Skeletal muscle cell (primary cell): Measurements from ENCODE around the gene GTF2F2.
A peak's percentile ranks its signal among the peaks of the same experiment; 100 is the strongest.

ENCODE experiments used
- DNase-seq: peaks from one replicate; pipeline ENCODE4 v3.0.0-alpha.2; 2010; ENCODE audit warnings: low read depth
- H3K4me3 ChIP-seq: 2 replicates; pipeline ENCODE4 v1.5.1; 2011; ENCODE audit warnings: low read depth, mild to moderate bottlenecking, control low read depth, low read length, moderate library complexity

The GTF2F2 gene

DNA sequence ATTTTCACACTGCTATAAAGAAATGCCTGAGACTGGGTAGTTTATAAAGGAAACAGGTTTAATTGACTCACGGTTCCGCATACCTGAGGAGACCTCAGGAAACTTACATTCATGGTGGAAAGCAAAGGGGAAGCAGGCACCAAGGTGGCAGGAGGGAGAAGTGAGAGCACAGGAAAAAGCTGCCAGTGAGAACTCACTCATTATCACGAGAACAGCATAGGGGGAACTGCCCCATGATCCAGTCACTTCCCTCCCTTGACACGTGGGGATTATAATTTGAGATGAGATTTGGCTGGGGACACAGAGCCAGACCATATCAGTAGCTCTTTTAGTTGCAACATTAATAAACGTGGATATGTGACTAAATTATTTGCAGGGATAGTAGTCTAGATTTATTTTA is 84.8 kb downstream of the GTF2F2 start:
- DNase-seq: no peak
- no peak overlapping the region for H3K4me3 ChIP-seq

DNA sequence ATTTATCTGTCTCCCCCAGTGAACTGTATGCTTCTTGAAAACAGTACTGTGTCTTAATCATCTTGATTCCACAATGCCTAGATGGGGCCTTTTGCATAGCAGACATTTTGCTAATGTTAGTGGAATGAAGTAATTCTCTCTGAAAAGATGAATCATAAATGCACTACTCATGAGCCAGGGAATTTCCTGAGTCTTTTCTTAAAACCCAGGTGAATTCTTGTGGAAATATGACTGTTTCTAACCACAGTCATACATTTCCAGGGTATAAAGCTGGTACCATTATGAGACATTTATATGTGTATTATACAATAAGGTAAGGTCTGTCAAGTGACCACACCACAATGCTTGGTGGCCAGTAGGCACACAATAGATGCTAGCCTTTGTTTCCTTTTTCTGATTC is 86.0 kb downstream of the GTF2F2 start:
- DNase-seq: peak; percentile 71
- H3K4me3 ChIP-seq: no peak overlapping the region

DNA sequence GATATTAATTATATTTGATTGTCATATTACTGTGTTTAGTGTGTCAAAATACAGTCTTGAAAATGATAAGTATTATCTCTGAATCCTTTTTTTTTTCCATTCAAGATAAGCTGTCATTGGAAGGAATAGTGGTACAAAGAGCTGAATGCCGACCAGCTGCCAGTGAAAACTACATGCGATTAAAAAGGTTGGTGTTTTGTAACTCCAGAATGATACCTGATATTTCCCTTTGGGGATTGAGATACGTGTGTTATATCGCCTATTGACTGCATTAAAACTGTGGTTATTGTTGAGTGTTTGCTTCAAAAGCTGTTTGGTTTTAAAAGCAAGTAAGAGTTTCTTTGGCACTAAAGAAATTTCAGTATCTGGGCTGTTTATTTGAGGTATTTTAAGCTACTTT is 87.0 kb downstream of the GTF2F2 start:
- DNase-seq: no peak
- no peak overlapping the region for H3K4me3 ChIP-seq

DNA sequence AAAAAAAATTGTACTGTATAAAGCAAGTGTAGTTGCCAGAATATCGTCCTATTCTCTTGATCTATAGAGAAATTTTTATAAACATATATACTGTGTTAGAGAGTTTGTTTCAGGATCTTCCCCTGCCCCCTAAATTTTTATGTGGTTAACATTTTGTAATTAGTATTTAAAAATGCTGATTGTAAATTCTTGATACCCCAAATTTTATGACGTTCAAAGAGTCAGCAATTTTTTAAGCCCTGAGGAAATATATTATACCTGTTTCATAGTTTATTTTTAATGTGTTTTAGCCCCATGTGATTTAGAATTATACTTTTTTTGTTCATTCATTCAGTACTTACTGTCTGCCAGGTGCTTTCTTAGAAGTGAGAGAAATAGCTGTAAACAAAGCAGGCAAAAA is 87.8 kb downstream of the GTF2F2 start:
- H3K4me3 ChIP-seq: no peak overlapping the region
- DNase-seq: no peak

DNA sequence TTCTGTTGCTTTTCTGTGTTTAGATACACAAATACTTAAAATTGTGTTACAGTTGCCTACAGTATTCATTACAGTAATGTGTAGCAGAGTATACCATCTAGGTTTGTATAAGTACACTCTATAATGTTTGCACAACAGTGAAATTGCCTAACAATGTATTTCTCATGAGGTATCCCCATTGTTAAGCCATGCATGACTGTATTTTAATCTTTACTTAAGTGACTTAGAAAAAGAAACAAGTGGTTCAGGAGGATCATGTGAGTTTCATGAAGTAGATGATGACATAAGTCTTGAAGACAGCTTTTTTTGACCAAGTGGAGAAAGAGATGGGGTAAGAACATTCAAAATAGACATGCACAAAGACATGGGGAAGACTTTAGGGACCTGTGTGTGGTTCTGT is 88.9 kb downstream of the GTF2F2 start:
- DNase-seq: no peak
- H3K4me3 ChIP-seq: no peak overlapping the region

DNA sequence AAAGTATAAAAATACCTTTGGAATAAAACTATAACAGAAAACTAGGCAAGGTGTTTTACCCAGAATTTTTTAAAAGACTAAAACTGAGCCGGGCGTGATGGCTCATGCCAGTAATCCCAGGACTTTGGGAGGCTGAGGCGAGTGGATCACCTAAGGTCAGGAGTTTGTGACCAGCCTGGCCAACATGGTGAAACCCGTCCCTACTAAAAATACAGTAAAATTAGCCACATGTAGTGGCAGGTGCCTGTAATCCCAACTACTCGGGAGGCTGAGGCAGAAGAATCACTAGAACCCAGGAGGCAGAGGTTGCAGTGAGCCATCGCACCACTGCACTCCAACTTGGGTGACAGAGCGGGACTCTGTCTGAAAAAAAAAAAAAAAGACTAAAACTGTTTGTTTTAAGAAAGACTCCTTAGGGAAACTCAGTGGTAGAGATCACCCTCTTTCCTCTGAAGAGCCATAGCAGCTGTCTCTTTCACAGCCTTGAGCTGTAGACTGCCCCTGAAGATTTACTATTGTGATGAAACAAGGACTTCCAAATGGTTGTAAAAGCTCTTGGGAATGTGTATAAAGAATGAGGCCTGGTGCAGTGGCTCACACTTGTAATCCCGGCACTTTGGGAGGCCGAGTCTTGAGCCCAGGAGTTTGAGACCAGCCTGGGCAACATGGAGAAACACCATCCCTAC is 95.2 kb downstream of the GTF2F2 start:
- no peak overlapping the region for H3K4me3 ChIP-seq
- DNase-seq: no peak

DNA sequence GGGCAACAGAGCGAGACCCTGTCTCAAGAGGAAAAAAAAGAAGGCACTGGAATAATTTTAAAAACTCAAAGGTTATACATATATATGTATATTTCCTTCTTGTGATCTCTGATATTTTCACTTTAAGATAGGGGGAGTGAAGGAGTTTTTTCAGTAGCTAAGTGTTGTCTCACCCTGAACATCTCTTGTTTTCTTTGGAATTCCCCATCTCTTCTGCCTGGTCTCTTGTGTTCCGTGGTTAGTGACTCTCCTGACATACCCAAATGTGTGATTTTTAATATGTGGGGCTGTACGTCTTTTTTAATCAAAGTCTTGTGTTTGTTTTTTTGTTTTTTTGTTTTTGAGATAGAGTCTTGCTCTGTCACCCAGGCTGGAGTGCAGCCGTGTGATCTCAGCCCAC is 95.9 kb downstream of the GTF2F2 start:
- DNase-seq: no peak
- no peak overlapping the region for H3K4me3 ChIP-seq

DNA sequence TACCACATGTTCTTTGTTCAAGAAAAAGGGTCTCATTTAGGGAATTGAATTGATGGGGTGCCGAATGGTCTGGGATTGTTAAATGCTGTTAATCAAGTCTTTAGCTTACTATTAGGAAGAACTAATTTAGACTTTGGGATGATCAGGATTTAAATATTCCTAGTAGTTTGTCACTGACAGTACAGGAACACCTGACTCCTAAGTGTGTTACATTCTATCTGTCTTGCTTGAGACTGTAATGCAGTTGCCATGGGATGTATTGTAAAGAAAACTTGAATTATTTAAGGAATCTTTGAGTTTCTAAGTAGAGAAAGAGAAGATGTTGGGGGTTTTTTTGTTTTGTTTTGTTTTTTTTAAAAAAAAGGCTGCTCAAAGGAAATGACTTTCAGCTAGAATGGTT is 98.4 kb downstream of the GTF2F2 start:
- no peak overlapping the region for H3K4me3 ChIP-seq

DNA sequence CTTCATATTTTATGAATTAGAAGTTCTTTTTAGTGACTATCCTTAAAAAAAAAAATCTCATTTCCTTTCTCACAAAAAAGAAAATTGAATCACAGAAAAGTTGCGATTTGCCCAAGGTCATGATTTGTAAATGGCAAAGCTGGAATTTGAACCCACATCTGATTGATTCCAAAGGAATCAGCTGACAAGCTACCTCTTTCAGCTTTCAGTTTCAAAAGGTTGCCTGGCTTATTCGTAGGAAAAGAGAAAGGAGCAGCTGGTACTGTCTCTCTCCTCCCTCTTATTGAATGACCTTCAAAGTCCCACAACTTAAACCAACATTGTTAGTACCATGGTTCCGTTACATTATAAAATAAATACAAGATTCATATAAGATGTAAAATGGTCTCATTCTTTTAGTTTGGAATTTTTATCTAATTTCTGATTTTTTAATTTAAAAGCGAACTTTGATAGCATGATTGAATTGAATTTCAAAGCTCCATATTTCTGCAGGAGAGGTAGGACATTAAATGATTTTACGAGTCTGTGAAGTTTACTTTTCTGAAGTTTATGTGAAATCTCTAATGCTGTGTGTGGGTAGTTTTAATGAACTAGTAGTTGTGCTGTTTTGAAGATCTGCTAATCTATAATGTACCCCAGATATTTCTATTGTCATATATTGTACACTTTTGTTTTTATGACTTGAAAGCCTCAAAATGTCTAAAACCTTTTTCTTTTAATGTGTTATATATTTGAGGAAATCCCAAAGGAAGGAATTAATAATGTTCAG is 99.0 kb downstream of the GTF2F2 start:
- H3K4me3 ChIP-seq: no peak overlapping the region
- no peak for DNase-seq

More for the DNA sequence above, 98.4 kb downstream of the GTF2F2 start:
- DNase-seq: no peak

DNA sequence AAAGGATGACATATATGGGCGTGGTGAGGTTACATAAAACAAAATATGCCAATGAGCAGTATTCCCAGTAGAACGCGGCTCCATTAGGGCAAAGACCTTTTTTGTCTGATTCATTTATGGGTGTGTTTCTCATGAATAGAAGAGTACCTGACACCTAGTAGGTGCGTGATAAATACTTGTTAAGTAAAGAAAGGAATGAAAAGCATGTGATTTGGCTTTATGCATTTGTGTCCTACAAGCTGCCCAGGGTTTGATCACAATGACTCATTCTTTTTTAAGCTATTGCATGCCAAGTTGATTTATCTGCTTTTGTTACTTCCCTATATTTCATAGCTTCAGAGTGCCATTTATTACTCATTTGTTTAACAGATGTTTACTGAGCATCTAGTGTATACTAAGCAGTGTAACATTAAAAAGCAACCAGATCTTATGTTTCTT is 99.6 kb downstream of the GTF2F2 start:
- H3K4me3 ChIP-seq: no peak overlapping the region
- DNase-seq: no peak

DNA sequence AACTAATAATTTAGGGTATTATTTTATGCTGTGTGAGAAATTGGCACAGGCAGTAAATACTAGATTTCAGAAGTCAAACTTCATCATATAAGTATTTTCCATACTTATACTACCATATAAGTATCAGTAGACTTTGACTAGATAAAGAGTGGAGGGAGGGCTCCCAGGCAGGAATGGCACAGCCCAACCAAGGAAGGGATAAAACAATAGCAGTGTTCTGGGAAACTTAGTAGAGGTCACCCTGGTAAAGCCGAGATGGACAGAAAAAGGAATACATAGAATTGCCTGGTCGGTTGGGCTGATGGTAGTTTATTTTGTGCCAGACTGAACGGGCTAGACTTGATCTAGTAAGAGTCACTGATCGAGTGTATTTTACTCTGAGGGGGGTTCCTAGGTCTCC is 100.1 kb downstream of the GTF2F2 start:
- H3K4me3 ChIP-seq: no peak overlapping the region
- DNase-seq: no peak

DNA sequence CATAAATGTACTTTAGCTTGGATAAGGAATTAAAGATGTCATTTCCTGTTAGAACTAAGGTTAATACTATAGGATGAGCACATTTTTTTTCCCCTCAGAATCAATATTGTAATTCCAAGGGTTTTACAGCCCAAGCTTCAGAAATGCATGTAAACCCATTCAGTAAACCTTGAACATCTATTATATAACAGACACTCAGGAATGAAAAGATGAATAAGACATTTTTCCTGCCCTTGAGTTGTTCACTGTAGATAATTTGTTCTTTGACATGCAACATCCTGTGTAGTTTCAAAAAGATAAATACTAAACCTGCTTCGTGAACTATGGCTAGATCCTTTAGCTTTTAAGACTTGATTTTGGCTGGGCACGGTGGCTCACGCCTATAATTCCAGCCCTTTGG is 102.2 kb downstream of the GTF2F2 start:
- H3K4me3 ChIP-seq: no peak overlapping the region
- DNase-seq: no peak

DNA sequence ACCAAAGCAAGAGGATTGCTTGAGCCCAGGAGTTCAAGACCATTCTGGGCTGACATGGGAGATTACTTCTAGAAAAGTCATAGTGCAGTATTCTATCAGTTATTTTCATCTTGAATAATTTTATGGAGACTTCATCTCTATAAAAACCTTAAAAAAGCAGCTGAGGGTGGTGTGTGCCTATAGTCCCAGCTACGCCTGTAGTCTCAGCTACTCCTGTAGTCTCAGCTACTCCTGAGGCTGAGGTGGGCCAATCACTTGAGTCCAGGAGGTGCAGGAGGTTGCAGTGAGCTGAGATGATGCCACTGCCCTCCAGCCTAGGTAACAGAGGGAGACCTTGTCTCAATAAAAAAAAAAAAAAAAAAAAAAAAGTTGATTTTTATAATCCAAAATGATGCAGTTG is 102.6 kb downstream of the GTF2F2 start:
- no peak overlapping the region for H3K4me3 ChIP-seq
- no peak for DNase-seq

DNA sequence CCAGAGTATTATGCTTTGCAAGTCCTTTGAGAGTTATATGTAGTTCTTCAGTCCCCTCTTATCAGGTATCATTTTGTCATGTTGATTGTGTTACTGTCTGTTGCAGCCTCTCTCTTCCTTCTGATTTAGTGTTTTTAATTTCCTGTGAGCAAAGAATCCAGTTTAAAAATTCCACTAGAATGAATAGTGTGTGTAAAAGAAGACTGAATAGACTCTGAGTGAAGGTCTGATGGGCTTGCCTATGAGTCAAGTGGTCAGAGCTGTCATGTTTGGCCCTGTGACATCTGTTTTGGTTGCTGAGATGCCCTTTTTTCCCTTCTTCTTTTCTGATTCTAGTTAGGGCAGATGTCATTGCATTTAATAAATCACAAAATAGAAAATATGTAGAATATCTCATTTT is 103.9 kb downstream of the GTF2F2 start:
- no peak overlapping the region for H3K4me3 ChIP-seq
- no peak for DNase-seq

DNA sequence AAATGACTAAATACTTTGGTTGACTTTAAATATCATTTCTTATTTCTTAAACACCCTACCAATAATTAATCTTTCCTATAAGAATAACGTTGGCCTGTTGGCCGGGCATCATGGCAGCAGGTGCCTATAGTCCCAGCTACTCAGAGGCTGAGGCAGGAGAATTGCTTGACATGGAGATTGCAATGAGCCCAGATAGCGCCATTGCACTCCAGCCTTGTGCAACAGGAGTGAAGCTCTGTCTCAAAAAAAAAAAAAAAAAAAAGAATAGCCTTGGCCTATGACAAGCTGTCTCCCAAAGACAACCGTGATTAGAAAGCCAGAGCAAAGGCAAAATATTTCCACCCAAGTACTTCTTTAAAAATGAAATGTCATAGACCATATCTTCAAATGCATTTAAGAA is 105.1 kb downstream of the GTF2F2 start:
- no peak for DNase-seq
- H3K4me3 ChIP-seq: no peak overlapping the region

DNA sequence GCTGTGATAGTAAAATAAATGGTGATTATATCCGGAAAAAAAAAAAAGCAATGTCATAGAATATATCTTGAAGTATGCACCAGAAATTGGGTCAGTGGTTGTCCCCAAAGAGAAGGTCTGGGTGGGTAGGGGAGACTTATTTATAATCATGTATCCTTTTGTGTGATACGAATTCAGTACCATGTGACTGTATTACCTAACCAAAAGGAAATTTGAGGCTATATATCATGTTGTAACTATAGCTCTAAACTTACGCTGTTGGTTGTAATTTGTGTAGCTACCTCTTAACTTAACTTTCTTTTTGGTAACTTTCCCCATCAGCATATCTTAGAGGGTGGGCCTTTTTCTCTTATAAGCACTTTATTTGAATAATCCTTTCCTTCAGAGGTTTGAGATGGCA is 105.7 kb downstream of the GTF2F2 start:
- DNase-seq: no peak
- no peak overlapping the region for H3K4me3 ChIP-seq

DNA sequence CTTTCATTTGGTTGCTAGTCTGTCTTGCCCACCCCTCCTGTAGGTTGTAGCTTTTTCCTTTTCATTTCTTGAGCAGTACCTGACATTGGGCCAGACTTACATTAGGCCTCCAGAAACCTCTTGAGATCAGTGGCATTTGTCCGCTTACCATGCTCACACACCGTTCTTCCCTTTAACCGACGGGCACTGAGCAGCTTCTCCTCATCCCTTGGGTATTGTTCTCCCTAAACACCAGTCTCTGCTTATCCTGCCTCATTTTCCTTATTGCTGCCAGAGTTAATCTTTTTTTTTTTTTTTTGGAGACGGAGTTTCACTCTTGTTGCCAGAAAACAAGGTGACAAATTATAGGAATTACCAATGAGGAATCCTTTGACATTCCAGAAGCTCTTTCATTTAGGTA is 107.7 kb downstream of the GTF2F2 start:
- no peak overlapping the region for H3K4me3 ChIP-seq
- no peak for DNase-seq

DNA sequence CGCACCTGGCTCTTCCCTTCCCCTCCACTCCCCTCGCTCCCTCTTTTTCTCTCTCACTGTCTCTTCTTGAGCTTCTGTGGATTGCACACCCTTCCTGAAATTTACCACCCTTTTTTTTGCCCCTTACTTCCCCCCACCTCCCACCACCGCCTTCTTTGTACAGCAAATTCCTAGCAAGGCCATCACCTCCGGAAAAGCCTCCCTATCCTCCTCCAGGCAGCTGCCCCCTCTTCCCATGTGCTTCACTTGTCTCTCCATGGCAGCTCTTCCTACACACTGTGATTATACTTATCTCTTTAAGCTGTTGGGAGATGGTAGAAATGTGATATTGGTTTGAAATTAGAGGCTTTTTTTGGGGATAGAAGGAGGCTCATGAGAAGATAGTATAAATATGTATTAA is 108.9 kb downstream of the GTF2F2 start:
- DNase-seq: no peak
- no peak overlapping the region for H3K4me3 ChIP-seq

DNA sequence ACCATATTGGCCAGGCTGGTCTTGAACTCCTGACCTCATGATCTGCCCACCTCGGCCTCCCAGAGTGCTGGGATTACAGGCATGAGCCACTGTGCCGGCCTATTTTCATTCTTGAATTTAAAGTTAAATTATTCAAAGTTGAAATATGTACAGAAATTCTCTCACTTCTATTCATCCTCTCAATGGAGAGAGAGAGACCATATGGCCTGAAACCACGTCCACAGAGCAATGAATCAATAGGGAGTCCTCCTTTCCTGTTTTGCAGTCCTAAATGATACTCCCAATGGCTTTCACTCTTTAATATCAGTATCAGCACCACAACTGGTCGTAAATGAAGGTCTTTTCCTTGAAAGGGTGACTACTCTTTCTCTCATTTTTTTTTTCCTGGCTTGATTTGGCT is 111.0 kb downstream of the GTF2F2 start:
- H3K4me3 ChIP-seq: no peak overlapping the region
- no peak for DNase-seq

DNA sequence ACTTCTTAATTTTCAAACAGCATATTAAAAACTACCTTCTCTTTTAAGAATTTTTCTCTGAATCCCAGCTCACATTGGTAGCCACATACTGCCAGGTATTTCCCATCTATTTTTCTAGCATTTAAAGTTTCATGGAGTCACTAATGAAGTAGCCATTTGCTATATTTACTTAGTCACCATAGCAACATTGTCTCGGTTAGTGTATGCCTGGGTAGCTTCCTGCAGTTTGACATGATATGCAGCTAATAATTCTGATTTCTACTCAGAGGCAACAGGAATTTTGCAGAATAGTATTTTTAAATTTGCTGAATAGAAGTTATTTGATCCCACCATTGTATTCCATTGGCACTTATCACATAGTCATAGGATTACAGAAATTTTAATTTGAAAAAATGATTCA is 111.4 kb downstream of the GTF2F2 start:
- H3K4me3 ChIP-seq: no peak overlapping the region

DNA sequence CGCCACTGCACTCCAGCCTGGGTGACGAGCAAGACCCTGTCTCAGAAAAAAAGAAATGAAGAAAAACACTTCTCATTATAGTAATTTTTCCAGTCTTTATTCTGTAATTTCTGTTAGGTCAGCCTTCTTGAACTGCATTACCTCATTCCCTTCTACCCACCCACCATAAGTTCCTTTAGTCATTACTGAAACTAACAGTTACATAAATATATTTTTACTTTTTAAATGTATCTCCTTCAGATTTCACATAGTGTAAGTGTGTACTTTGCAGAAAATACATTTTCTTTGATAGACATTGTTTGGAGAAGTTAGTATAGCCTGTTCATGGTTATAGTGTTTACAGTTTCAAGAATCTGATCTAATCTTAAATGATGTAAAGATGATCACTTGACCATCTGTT is 112.3 kb downstream of the GTF2F2 start:
- no peak overlapping the region for H3K4me3 ChIP-seq
- DNase-seq: no peak

More for the DNA sequence above, 111.4 kb downstream of the GTF2F2 start:
- no peak for DNase-seq
